D341Med (cell line): ENCODE measurements around the gene ADGRE3.
A peak's percentile ranks its signal among the peaks of the same experiment; 100 is the strongest.
"Not testable (repeated sequence)": the region's sequence is repeated elsewhere in the genome, so short reads cannot be mapped to it uniquely, and the experiment has no call there.

Experiments used
- DNase-seq: peaks from one replicate; pipeline ENCODE4 v3.0.0; 2012; ENCODE audit warnings: low spot score

ADGRE3 gene

GRCh38 chr19:14595558-14595957 is 79.1 kb downstream of the ADGRE3 start:
- DNase-seq, result no peak

GRCh38 chr19:14589433-14589832 is 85.2 kb downstream of the ADGRE3 start:
- not testable (repeated sequence) for DNase-seq

GRCh38 chr19:14585187-14585586 is 89.5 kb downstream of the ADGRE3 start:
- DNase-seq, result not testable (repeated sequence)

GRCh38 chr19:14584372-14584771 is 90.3 kb downstream of the ADGRE3 start:
- DNase-seq, result not testable (repeated sequence)

GRCh38 chr19:14582894-14583340 is 91.7 kb downstream of the ADGRE3 start, which contains the start of gene CLEC17A:
Gene CLEC17A (plus strand): TSS chr19:14583084. CDS start chr19:14583161, 77 bp downstream.
- DNase-seq, result no peak

- DNase-seq, result no peak
Measured at GRCh38 chr19:14580623-14581237, 93.9 kb downstream of the ADGRE3 start.

- peak; percentile 38 for DNase-seq
Measured at GRCh38 chr19:14577885-14578427, 96.7 kb downstream of the ADGRE3 start.

- DNase-seq, result no peak
Measured at GRCh38 chr19:14577264-14577663, 97.4 kb downstream of the ADGRE3 start.

GRCh38 chr19:14576363-14576762 is 98.3 kb downstream of the ADGRE3 start:
- no peak for DNase-seq

GRCh38 chr19:14575428-14575980 is 99.1 kb downstream of the ADGRE3 start:
- no peak for DNase-seq

GRCh38 chr19:14571695-14572490 is 102.8 kb downstream of the ADGRE3 start, which contains the start of gene NDUFB7:
Gene NDUFB7 (minus strand): TSS chr19:14572066. CDS start chr19:14572000, 66 bp downstream.
- DNase-seq, result peak; percentile 91

GRCh38 chr19:14570864-14571527 is 103.6 kb downstream of the ADGRE3 start:
- DNase-seq, result no peak
